ENCODE data around the gene AGAP1.

The AGAP1 gene

DNA sequence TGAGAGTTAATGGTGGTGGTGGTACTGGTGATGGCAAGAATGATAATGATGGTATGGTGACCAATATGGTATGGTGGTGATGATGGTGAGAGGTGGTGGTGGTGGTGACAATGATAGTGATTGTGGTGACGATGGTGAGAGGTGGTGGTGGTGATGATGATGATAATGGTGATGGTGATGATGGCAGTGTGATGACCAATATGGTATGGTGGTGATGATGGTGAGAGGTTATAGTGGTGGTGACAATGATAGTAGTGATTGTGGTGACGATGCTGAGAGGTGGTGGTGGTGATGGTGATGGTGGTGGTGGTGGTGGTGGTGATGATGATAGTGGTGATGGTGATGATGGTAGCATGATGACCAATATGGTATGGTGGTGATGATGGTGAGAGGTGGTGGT lies 505.2 kb downstream of the AGAP1 start:
- no peak for DNase-seq (ENCODE audit: low read depth in 2 of 2)

DNA sequence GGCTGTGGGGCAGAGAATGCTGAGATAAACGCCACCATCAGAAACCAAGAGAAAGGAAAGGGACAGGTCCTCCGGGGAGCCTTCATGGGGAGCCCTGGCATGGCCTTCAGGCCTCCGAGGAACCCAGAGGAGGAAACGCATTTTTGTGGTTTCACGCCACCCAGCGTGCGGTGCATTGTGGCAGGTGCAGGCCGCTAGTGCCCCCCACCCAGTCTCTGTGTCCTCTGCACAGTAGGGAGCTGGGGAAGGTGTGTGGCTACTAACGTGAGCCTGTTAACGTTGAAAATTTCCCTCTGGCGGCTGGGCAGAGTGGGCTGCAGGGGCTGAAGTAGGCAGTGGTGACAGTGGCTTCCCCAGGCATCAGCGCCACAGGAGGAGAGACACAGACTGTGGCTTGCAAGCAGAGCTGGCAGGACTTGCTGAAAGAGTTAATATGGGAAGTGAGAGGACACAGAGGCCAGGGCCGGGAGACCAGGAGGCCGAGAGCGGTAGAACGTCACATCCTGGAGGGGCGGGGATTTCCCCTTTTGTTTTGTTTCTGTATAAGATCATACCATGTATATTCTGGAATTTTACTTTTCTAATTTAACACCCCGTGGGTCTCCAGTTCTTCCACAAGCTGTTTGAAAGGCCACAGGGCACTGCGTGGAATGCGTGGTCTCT lies 507.5 kb downstream of the AGAP1 start:
- DNase-seq (ENCODE audit: low read depth in 2 of 2): no peak

DNA sequence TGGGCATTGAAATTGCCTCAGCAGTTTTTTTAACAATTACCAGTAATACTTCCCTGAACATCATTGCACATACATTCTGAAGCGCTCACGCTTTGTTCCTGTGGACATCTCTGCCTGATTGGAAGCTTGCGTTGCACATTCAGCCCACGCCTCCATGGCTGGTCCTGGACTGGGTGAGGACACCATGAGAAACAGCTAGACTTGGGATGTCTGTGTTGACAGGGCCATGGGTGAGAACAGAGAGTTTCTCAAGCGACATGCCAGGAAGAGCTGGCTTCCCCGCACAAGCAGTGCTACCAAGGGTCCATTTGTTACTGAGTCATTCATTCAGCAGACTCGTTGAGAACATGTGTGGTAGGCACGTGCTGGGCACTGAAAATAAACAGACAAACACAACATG lies 508.0 kb downstream of the AGAP1 start:
- no peak for DNase-seq (ENCODE audit: low read depth in 2 of 2)

DNA sequence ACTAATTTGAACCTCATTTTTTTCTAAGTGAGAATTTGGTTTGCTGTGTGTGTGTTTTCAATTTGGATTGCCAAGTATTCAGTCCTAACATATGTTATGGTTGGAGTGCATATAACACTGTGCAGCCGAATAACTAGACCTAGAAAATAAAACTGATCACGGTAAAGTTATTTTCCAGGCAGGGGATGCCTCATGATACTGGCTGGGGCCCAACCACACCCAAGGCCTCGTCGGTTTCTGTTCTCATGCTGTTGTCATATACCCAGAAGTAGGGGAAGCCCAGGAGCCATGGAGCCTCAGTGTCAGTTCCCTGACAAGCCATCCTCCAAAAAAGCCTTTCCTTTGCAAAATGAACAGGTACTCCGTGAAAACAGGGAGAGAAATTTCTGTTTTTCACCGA lies 514.2 kb downstream of the AGAP1 start:
- no peak for DNase-seq (ENCODE audit: low read depth in 2 of 2)

DNA sequence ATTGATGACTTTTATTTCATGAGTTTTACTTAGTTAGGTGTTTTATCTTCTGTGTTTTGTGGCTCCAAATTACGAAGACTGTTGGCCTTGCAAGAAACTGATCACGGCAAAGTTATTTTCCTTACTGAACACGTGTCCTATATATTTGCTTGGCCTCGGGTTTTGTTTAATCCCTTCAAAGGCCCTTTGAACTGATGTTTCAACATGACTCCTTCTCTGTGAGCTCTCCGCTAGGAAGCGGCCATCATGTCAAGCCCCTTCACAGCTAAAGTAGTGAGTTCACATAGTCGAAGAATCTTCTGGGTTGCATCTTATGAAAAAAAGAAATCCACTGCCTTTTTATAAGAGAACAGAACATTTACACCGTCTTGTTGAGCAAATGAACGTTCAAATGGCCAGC lies 515.0 kb downstream of the AGAP1 start:
- DNase-seq (ENCODE audit: low read depth in 2 of 2): no peak

DNA sequence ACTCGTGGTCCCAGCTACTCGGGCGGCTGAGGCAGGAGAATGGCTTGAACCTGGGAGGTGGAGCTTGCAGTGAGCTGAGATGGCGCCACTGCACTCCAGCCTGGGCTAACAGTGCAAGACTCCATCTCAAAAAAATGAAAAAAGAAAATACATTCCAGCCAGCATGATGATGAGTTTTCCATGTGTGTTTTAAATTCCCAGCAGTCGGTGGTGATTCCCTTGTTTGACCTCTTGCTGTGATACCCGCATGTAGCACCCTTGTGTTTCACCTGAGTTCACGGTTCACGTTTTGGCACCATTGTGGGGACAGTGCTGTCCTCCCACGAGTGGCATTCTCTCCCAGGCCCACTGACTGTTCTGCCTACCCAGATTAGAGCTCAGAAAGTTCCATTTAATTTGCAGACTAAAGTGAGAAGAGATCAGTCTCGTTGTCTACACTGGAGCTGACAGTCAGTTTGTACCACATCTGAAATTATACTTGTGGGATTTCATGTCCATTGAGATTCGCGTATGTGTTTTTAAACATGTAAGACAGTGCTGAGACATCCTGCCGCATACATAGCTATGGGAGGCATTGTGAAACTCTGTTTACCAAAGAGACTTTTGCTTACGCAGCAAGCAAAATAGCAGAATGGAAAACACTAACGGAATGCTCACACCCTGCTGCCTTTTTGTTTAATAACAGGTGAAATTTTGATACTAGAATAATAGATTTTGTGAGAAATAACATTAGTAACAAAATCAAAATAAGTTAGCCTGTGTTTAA lies 517.3 kb downstream of the AGAP1 start:
- no peak for DNase-seq (ENCODE audit: low read depth in 2 of 2)

DNA sequence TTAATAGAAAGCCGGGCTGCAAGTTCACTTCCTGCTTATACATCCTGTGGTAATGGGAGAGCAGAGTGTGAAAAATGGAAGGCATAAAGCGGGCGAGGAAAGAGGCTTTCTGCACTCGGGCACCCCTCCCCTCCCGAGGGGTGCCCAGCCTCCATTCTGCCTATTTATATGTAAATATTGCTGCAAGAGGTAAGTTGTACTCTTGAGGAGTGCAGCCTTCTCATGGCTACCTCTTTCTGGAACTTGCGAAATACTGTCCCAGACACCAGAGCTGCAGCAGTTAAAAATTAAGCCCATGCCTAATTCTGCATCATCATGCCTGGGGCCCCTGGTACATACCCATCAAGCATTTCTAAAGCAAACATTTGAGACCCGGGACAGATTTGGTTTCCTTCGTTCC lies 518.3 kb downstream of the AGAP1 start:
- DNase-seq (ENCODE audit: low read depth in 2 of 2): no peak

DNA sequence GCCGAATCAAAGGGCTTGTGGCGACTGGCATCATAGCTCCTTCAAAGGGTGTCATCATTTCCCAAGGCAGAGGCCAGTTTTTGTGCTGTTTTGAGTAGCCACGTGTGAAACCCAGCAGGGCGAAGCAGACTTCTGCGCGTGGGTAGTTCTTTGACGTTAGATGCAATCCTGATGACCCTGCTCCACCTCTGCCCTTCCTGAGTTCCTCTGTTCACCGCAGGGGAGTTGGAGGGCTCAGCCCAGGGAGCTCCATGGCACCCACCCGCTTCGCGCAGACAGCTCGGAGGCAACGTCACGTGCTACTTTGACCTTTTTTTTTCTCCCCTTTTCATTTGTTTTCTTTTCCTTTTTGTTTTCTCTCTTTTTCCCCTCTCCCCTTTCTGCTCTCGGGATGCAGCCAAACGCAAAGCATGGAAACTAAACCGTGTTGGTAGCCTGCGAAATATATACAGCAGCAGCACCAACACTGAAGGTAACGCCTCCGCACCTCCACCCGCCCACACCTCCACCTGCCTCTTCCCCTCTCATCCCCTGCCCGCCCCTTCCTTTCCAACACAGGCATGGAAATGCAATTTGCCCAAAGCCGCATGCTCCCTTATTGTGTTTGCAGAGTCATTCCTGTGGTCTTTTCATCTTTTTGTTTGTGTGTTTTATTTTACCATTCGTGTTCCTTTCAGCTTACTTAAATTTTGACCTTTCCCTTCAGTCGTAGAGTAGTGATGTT lies 520.7 kb downstream of the AGAP1 start:
- no peak for DNase-seq (ENCODE audit: low read depth in 2 of 2)

DNA sequence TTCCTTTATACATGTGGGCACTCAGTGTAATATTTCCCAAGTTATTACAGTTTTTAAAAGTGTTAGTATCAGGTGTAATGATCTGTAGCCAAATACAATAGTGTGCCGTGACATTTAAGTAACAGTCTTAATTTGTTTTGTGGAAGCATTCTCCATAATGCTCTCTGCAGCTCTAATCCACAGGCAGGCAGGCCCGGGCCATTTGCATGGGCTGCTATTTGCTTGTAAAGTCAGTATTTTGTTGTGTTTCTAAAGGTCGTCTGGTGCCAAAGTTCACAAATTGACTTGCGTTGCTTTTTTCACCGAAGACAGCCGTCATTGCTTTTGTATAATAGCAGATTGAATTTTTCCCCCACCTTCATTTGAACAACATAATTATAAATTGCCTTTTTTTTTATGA lies 521.3 kb downstream of the AGAP1 start:
- no peak for DNase-seq (ENCODE audit: low read depth in 2 of 2)

DNA sequence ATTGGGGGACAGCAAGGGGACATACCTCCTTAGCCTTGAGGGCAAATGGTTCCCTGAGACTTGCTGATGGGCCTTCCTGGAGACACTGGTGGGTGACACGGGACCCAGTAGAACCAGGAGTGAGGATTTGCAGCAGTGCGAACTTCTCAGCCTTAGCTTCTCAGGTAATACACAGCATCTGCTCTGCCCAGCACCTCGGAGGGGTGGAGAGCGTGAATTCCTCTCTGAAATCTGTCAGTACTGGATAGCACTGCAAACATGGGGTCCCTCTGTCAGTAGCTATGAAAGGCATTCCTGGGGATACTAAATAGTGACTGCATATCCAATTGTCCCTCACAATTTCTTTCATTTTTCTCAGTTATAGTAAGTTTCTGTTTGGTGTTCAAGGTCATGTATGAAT lies 522.7 kb downstream of the AGAP1 start:
- DNase-seq (ENCODE audit: low read depth in 2 of 2): no peak

DNA sequence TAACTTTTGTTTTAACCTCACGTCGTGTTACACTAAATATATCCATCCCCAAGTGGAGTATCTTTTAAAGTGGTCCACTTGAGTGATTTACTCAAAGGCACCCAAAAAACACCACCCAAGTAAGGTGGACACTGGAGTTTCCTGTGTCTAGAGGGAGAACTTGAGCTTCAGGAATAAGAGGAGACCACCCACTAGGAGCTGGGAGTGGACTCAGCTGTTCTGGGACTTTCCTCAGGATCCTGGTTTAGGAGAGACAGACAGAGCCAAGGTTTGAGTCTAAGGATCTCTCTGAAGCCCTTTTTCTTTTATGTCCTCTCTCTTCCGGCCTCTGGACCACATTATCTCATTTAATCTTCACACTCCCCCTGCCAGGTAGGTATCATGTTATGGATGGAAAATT lies 523.6 kb downstream of the AGAP1 start:
- DNase-seq (ENCODE audit: low read depth in 2 of 2): no peak

DNA sequence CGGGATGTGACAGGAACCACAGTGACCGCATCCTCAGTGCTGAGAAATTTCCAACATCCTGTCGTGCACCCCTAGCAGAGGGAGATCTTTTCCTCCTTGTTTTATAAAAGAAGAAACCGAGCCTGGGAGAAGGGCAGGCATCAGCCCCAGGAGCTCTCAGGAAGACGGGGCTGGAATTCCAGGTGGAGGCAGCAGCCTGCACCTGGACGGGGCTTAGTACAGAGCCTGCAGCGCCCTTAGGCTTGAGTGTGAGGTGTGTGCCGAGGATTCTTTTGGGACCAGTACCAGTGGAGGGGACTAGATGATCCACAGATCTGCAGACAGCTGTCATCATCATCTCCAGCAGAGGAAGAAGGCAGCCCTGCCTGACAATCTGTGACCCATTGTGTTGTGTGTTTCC lies 525.6 kb downstream of the AGAP1 start:
- no peak for DNase-seq (ENCODE audit: low read depth in 2 of 2)

DNA sequence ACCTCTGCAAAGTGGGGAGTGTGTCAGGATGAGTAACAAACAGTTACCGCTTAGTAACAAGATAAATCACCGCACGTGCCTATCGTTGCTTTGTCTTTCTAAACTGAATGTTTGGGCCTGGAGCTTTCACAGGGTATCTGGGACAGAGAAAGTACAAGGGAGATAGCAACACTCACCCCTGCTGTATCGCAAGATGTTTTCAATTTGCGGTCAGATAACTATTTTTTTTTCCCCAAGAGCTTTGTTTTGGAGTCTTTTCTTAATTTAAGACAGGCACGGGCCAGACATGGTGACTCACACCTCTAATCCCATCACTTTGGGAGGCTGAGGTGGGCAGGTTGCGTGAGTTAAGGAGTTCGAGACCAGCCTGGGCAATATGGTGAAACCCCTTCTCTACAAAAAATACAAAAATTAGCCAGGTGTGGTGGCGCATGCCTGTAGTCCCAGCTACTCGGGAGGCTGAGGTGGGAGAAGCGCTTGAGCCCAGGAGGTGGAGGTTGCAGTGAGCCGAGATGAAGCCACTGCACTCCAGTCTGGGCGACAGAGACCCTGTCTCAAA lies 527.7 kb downstream of the AGAP1 start:
- DNase-seq (ENCODE audit: low read depth in 2 of 2): no peak

DNA sequence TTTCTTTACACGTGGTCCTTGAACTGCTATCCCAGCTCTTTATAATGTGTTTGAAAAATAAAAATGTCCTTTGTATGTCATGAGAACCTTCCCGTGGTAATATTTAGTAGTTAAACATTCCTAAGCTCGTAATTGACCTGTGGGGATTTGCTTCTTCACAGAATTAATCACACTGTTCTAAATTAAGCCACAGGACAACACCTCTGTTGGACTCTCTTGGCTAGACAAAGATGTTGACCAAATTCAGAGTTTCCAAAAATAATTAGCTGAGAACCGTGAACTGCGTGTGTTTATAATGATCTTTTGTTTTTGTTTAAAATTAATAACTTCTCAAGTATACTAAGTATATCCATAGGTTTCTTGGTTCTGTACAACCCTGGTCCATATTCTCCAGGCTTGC lies 528.3 kb downstream of the AGAP1 start:
- DNase-seq (ENCODE audit: low read depth in 2 of 2): no peak

DNA sequence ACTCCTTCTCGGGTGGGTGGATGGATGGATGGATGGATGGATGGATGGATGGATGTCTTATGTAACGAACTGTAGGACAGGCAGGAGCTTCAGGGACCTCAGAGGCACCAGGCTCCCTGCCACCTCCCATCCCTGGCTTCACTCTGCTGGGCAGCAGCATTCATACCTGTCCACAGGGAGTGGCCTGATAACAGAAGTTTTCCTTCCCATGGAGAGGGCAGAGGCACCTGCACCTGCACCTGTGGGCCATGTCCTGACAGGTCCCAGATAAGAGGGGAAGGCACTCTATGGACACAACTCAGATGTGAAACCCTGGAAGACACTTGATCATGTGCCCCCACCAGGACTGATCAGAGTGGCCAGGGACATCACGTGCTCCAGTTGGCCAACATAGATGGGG lies 532.0 kb downstream of the AGAP1 start:
- DNase-seq (ENCODE audit: low read depth in 2 of 2): no peak

DNA sequence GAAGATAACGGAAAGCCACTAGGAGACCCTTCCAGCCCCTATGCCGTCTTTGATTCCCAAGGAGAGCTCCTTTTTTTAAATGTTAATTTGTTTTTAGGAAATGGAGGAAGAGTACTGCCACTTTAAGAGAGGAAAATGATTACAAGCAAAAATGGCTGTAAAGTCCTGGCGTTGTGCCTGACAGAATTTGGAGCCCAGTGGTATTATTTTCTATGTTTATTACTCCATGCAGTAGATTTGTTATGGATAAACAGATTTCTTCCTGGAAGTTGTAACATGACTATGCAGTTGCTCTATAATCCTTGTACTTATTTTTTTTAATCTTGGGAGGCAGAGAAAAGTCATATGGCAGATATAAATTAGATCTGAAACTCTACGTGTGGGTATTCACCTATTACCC lies 533.0 kb downstream of the AGAP1 start:
- no peak for DNase-seq (ENCODE audit: low read depth in 2 of 2)

DNA sequence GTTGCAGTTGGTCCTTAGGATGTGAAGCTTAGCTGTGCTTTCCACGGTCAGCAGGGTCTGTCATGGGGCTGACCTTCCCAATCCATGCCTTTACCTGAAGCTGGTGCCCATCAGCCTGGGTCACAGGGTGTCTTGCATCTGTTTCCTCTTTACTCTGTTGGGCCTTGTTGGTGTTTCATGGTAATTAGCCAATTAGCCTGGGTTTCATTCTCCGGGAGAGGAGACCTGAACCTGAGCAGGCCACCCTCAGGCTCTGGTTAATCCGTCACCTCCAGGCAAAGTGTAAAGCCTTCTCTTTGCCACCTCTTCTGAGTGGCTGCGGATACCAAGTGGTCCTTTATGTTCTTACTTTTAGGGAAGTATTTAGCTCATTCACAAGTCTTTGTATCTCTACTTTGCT lies 534.2 kb downstream of the AGAP1 start:
- no peak for DNase-seq (ENCODE audit: low read depth in 2 of 2)

DNA sequence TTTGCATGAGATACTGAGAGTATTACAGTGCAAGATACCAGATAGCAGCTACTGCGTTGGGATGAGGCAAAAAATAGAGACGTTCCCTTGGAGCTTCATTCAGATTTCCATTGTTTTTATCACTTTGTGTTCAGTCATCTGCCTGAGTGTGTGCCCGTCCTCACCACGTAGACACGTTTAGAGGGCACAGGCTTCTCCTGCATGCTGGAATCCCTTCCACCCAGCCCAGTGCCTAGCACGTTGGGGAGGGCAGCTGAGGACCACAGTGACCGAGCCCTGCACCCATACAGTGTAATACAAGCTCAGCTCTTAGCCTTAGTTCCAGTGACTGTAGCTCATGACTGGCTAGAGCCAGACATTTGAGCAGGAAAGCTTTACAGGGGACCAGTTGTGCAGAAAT lies 539.6 kb downstream of the AGAP1 start:
- DNase-seq (ENCODE audit: low read depth in 2 of 2): no peak

DNA sequence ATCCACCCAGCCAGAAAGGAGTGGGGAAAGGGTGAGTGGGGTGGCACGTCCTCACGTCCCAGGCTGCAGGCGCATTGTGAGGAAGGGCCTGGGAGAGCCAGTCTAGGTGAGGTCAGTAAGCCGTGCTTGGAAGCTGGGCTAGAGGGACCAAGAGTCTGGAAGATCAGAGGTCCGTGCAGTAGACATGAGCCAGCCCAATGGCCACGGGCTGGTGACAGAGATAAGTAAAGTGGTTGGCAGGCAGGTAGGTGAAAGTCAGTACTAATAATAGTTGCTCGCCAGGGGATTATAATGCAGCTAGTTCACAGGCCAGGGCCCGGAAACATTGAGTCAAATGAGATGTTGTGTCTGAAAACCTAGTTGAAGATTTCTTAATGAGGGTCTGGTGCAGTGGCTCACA lies 541.1 kb downstream of the AGAP1 start:
- DNase-seq (ENCODE audit: low read depth in 2 of 2): no peak

DNA sequence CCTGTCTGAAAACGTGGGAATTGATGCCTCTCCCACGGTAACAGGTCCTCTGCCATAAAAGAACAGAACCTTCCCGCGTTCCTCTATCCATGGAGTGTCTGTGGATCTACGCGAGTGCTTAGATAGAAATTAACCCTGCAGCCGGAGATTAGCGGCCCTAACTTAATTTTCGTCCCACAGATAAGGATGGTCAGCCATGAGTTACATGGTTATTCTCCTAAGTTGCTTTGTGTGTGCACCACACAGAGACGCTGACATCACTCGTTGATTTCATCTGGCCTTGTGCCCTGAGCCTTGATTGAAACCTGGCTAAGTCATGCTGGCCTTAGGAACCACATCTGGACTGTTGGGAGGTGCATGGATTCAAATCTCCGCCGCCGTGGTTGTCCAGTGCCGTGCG lies 542.2 kb downstream of the AGAP1 start:
- DNase-seq (ENCODE audit: low read depth in 2 of 2): no peak

DNA sequence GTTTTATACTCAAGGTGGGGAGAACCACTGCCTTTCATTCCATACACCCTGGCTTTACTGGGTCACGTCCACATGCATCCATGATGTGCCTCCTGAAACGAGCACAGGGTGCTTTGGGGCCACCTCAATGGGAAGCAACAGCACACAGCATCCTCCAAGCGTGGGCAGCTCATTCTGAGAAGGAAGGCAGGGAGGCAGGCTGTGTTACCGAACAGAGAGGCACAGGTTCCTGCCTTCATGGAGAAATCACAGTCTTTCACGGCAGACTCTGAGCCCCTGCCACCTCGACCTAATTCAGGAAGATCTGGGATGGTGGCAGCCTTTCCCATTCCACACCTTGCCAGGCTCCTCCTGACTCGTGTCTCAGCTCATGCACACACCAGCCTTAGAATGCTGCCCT lies 544.3 kb downstream of the AGAP1 start:
- DNase-seq (ENCODE audit: low read depth in 2 of 2): no peak

DNA sequence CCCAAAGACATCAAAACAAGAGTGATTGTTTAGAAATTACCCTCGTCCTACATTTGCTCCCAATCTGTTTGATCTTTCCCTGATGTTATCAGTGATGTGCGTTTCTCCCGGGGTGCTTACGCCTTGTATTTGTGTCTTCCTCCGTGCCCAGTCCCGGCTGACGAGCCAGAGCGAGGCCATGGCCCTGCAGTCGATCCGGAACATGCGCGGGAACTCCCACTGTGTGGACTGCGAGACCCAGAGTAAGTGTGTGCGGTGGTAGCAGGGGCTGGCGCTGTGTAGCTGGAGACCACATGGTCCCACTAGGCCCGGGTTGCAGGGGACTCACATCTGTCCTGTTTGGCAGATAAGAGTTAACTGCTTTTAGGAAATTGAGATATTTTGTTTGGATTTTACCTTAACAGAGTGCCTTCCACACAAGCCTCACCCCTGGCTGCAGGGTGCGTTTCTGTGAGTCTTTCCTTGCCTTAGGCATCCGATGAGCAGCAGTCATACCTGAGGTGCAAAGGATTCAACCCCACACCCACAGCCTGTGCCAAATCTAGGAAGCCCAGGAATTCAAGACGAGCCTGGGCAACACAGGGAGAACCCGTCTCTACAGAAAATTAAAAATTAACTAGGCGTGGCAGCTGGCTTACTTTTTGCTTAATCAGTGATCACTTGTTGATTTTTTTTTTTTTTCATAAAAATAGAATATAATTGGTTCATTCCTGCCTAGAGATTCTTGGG lies 546.9 kb downstream of the AGAP1 start:
- DNase-seq (ENCODE audit: low read depth in 2 of 2): no peak
